AG04450 (cell line): Measurements from ENCODE around the gene HSPA9. TPM values are rescaled to one million over a fixed set of nuclear protein-coding genes. Genes with fewer than 3 reads are reported as not detected.

Source experiments
- CTCF ChIA-PET: fragments of 300-600, 350-600 bp; formaldehyde crosslinking; extraction: SDS; loops from one replicate; lab custom pipeline; 2022; ENCODE audit warnings: antibody characterized with exemption, inconsistent platforms; lab: Charles Lee
- POLR2A ChIA-PET: fragments of 350-600 bp; formaldehyde crosslinking; extraction: SDS; loops from one replicate; lab custom pipeline; 2021; ENCODE audit warnings: antibody characterized with exemption, inconsistent platforms; lab: Yijun Ruan, JAX
- DNase-seq: peaks from one replicate; pipeline ENCODE4 v3.0.0-alpha.2; 2011; ENCODE audit warnings: low read depth, low spot score
- H3K27ac ChIP-seq: one replicate; pipeline ENCODE4 v1.5.1; 2012; ENCODE audit warnings: low read depth, low read length, control low read depth
- H3K27me3 ChIP-seq: one replicate; pipeline ENCODE4 v1.6.0; 2012; ENCODE audit warnings: low read length; ENCODE audit not compliant: control insufficient read depth, insufficient read depth
- H3K4me3 ChIP-seq: 2 replicates; pipeline ENCODE4 v1.5.1; 2011; ENCODE audit warnings: mild to moderate bottlenecking, low read depth, low read length, control low read depth
- H3K9me3 ChIP-seq: 2 replicates; pipeline ENCODE4 v1.5.1; 2012; ENCODE audit warnings: low read length; ENCODE audit not compliant: control insufficient read depth, insufficient read depth
- polyA plus RNA-seq: library from polyadenylated mRNA; depleted of rRNA; stranded (reverse); fragments of >200 nt; gene quantifications from 2 replicates; pipeline ENCODE4 v1.2.3, GENCODE V29; 2011
- TF ChIP-seq, protein P1 (sequence below): IDR thresholded peaks from 2 replicates; pipeline ENCODE4 v1.5.1; 2011; ENCODE audit warnings: low read depth, low read length, control low read depth, inconsistent platforms

Gene HSPA9
- polyA plus RNA-seq, 1 experiment, result 207 TPM

- TF ChIP-seq, protein P1, sequence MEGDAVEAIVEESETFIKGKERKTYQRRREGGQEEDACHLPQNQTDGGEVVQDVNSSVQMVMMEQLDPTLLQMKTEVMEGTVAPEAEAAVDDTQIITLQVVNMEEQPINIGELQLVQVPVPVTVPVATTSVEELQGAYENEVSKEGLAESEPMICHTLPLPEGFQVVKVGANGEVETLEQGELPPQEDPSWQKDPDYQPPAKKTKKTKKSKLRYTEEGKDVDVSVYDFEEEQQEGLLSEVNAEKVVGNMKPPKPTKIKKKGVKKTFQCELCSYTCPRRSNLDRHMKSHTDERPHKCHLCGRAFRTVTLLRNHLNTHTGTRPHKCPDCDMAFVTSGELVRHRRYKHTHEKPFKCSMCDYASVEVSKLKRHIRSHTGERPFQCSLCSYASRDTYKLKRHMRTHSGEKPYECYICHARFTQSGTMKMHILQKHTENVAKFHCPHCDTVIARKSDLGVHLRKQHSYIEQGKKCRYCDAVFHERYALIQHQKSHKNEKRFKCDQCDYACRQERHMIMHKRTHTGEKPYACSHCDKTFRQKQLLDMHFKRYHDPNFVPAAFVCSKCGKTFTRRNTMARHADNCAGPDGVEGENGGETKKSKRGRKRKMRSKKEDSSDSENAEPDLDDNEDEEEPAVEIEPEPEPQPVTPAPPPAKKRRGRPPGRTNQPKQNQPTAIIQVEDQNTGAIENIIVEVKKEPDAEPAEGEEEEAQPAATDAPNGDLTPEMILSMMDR, result no peak
- no peak overlapping the region for H3K4me3 ChIP-seq
- POLR2A ChIA-PET, result no interaction called here
- CTCF ChIA-PET, result no interaction called here
- no peak overlapping the region for H3K27ac ChIP-seq
- peaks cover 6% of the 10 kb centered on the region; the same call in 1 of the 2 replicates for H3K9me3 ChIP-seq
- DNase-seq, result no peak
- H3K27me3 ChIP-seq, result no peaks in the 10 kb centered on the region
Observed at GRCh38 chr5:138538943-138539627, 36.1 kb downstream of the HSPA9 start.

DNA sequence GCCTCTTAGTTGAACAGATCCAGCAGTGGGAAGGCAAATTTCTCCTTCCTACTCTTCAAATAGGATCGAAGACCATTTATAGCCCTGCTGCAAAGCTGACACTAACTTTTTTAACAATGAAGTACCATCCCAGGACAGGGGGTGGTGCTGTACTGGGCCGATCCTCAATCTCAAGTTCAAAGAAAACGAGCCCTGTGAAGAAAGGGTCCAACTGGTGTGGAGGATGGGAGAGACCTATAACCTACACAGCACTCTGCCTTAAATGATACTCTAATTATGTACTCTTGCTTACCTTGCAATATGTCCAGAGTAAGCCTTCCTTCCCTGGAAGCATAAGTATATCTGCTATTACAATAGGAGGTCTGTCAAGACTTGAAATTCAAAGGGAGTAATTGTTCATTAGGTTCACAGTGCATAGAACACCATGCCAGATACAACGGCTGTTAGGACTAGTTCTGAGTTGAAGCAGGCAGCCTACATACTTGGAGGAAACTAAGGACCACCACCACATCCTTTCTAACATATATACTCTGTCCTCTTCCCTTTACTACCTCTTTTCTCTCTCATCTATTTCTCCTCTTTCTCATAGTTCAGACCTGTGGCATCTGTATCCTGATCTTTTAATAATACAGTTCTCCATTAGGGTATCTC lies 38.4 kb downstream of the HSPA9 start:
- CTCF ChIA-PET, result interaction anchor here (1.3 kb wide), 1 partner anchor 88 kb away, joined by 7 read pairs; no protein-coding TSS in a partner anchor
- POLR2A ChIA-PET, result interaction anchor here (1.1 kb wide), 1 partner anchor 72 kb away, joined by 4 read pairs; the partner anchor contains the start of gene EGR1

DNA sequence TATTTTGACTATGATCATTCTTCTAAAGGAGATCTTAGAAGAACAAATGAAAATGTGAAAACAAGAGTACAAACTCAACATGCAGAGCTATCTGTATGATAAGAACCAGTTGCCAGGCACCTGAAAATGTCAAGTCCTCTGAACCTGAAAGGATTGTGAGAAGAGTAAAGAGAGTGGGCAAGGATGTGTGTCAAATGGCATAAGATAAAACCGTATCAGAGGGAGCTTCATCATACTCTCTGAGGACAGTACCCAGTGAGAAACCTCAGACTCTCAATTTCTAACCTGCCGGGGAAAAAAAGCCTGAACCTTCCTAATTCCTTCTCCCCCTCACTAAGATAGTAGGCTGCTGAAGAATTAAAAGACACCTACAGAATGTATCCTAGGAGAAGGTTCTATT lies 39.0 kb downstream of the HSPA9 start:
- TF ChIP-seq, protein P1, result no peak
- POLR2A ChIA-PET, result interaction anchor here (0.6 to 1.1 kb wide), 2 partner anchors 12 to 71 kb away, joined by 4 read pairs; partner anchors contain the start of gene EGR1
- DNase-seq, result no peak

More for the DNA sequence above, 38.4 kb downstream of the HSPA9 start:
- Histone ChIP-seq H3K9me3 (no peaks in the 10 kb centered on the region), H3K27me3 (no peaks in the 10 kb centered on the region), H3K4me3 (no peak overlapping the region), H3K27ac (no peak overlapping the region)
- TF ChIP-seq, protein P1, result peak; percentile 43
- no peak for DNase-seq

DNA sequence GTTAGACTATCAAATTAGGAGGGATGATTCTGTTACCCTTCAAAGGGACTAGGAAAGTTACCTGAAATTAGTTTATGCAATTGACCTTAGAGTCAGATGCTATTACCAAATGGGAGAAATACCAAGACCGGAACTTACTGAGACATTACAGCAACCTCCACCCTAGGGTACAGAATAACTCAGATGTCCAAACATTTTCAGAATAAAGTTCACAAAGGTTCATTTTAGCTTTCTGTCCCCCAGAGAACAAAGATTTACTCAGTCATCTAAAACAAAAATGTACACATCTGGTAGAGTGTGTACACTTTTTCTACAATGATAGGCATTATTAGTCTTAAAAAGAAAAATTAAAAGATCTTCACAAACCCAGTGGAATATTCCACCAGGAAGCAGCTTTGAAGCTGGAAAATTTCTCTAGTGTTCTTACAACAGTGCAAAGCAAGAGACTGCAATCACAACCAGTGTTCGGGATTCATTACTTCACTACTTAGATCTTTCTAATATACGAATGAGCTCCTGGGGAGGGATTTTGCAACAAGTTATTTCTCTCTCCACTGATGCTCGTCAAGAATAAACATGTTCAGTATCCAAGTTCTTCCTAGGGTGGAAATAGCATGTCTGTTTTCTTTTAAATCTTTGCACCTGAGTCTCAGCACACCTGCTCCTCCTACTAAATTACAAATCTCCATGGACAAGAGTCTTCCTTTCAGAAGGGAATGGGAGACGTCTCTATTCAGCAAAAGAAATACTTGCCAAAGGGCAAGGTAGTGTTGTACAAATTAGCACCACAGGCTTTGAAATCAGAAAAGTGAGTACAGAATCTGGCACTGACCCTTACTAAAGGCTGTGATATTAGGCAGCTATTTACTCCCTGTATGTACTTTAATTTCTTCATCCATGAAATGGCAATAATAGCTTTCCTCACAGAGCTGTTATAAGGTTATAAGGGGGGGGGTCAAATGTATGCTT lies 40.9 kb downstream of the HSPA9 start:
- POLR2A ChIA-PET, result interaction anchor here (0.6 to 1.0 kb wide), 3 partner anchors 9 to 90 kb away, joined by 3 to 7 read pairs (median 3); partner anchors contain the start of gene ETF1
- H3K9me3 ChIP-seq, result no peaks in the 10 kb centered on the region
- no peak overlapping the region for H3K27ac ChIP-seq
- TF ChIP-seq, protein P1, result no peak
- CTCF ChIA-PET, result interaction anchor here (0.8 to 1.7 kb wide), 3 partner anchors 31 to 85 kb away, joined by 3 to 8 read pairs (median 3); no protein-coding TSS in a partner anchor
- no peaks in the 10 kb centered on the region for H3K27me3 ChIP-seq
- no peak for DNase-seq
- H3K4me3 ChIP-seq, result no peak overlapping the region

More for the DNA sequence above, 39.0 kb downstream of the HSPA9 start:
- H3K4me3 ChIP-seq, result no peak overlapping the region
- no peaks in the 10 kb centered on the region for H3K27me3 ChIP-seq
- no peaks in the 10 kb centered on the region for H3K9me3 ChIP-seq
- no peak overlapping the region for H3K27ac ChIP-seq
- CTCF ChIA-PET, result interaction anchor here (0.8 to 1.3 kb wide), 2 partner anchors 32 to 87 kb away, joined by 3 to 7 read pairs; no protein-coding TSS in a partner anchor
